GM12875 (cell line): ENCODE measurements around the gene CHCHD4.

Experiments used
- H3K4me3 ChIP-seq: one replicate; pipeline ENCODE4 v1.5.1; 2011; ENCODE audit warnings: low read depth, low read length, control low read depth
- TF ChIP-seq, protein P1 (sequence below): IDR thresholded peaks from 2 replicates; pipeline ENCODE4 v1.5.1; 2011; ENCODE audit warnings: low read depth, mild to moderate bottlenecking, control low read depth, inconsistent platforms, low read length, moderate library complexity, borderline replicate concordance; ENCODE audit not compliant: insufficient read depth

Gene CHCHD4

GRCh38 chr3:14134291-14134690, 9.6 kb upstream of the CHCHD4 start:
- TF ChIP-seq, protein P1, sequence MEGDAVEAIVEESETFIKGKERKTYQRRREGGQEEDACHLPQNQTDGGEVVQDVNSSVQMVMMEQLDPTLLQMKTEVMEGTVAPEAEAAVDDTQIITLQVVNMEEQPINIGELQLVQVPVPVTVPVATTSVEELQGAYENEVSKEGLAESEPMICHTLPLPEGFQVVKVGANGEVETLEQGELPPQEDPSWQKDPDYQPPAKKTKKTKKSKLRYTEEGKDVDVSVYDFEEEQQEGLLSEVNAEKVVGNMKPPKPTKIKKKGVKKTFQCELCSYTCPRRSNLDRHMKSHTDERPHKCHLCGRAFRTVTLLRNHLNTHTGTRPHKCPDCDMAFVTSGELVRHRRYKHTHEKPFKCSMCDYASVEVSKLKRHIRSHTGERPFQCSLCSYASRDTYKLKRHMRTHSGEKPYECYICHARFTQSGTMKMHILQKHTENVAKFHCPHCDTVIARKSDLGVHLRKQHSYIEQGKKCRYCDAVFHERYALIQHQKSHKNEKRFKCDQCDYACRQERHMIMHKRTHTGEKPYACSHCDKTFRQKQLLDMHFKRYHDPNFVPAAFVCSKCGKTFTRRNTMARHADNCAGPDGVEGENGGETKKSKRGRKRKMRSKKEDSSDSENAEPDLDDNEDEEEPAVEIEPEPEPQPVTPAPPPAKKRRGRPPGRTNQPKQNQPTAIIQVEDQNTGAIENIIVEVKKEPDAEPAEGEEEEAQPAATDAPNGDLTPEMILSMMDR = no peak
- H3K4me3 ChIP-seq = no peak overlapping the region

DNA sequence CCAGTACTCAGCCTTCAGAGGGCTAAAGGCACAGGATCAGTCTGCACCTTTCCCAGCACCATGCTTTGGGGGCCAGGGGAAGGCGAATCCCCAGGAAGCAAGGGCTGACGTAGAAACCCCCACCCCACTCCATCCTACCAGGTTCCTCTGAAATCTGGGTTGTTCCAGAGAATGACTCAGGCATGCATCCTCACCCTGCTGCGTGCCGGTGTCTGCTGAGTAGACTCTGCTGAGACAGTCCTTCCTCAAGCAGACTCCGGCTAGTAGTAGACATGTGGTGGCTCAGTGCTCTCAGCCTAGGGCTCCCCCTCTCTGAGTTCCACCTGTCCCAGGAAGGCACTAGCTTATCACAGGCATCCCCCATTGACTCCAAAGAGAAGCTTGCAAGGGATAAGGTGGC, 9.2 kb upstream of the CHCHD4 start:
- no peak overlapping the region for H3K4me3 ChIP-seq
- TF ChIP-seq, protein P1 = no peak

DNA sequence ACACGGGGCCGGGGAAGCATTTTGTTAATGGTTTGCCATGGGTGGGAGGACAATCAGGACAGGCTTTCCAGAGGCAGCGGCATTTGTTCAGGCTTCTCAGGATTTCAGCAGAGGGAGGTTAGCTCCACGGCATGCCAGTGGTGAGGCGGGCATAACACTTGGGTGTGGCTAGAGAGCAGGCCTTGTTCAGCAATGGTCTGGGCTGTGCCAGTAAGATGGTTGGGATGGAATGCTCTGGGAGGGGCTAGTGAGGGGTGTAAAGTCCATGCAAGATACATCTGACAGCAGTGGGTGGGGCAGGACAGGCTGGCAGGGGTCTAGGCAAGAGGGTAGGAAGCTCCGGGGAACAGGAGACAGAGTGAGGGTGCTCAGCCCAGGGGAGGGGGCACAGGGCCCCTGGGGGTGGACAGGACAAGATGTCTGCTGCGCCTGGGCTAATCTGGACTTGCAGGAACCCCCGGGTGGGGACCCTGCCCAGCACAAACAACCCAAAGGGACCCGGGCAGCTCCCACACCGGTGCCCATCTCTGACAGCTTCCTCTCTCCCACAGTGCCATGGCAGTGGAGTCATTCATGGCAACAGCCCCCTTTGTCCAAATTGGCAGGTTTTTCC, 8.6 kb upstream of the CHCHD4 start:
- no peak overlapping the region for H3K4me3 ChIP-seq
- TF ChIP-seq, protein P1 = no peak

GRCh38 chr3:14132689-14133088, 8.0 kb upstream of the CHCHD4 start:
- TF ChIP-seq, protein P1 = no peak
- H3K4me3 ChIP-seq = no peak overlapping the region

DNA sequence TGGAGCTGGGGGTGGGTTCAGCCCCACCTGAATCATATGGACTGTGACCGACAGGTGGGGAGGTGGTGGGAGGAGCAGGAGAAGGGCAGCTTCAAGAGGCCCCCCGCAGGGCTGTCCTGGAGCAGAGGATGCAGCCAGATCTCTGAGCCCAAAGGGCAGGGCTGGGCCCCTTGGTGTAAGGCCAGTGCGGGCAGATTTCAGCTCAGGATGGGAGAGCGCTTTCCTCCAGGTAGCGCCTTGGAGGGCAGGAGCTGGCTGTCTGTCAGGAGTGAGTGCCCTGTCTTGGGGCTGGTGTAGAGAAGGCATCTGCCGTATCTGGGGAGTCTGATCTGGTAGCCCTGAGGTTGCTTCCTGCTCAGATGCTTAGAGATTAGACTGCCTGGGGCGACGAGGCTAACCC, 7.5 kb upstream of the CHCHD4 start:
- TF ChIP-seq, protein P1 = no peak
- no peak overlapping the region for H3K4me3 ChIP-seq

DNA sequence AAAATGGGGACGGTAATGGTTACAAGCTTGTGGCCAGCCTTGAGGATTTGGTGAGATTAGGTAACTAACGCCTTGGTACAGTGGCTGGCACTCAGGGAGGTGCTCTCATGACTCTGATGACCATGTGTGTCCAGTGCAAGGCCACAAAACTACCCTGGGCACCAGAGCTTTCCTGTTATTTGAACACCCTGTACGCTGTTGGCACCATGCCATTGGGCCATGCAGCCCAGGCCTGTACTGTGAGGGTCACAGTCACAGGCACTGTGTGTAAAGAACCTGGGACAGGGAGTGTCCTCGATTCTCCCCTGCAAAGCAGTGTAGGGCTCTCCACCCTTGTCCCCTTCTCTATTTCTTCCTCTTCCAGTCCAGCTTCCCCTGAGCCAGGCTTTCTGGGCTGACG, 6.5 kb upstream of the CHCHD4 start:
- no peak overlapping the region for H3K4me3 ChIP-seq
- TF ChIP-seq, protein P1 = no peak

- TF ChIP-seq, protein P1 = no peak
- no peak overlapping the region for H3K4me3 ChIP-seq
Observed at GRCh38 chr3:14130707-14131106, 6.0 kb upstream of the CHCHD4 start.
